COLO829 (cell line): ENCODE data around the gene SPCS1.

Experiments used
- DNase-seq: peaks from one replicate; pipeline ENCODE4 v3.0.0; 2012; ENCODE audit warnings: low spot score

Gene SPCS1

DNA sequence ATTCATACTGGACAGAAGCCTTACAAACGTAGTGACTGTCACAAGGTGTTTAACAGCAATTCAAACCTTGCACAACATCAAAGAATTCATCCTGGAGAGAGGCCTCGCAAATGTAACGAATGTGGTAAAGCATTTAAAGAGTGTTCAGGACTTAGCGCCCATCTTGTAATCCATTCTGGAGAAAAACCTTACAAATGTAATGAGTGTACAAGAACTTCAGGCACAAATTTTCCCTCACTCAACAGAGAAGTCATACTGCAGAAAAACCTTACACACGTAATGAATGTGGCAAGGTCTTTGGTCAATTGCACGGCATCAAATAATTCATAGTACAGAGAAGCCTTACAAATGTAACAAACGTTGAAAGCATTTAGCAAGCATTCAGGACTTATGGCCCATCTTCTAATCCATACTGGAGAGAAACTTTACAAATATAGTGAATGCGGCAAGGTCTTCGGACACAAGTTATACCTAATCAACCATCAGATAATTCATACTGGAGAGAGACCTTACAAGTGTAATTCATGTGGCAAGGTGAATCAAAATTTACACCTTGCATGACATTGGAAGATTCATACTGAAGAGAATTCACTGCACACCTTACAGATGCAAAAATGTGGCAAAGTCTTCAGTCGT lies 27.5 kb downstream of the SPCS1 start:
- no peak for DNase-seq

DNA sequence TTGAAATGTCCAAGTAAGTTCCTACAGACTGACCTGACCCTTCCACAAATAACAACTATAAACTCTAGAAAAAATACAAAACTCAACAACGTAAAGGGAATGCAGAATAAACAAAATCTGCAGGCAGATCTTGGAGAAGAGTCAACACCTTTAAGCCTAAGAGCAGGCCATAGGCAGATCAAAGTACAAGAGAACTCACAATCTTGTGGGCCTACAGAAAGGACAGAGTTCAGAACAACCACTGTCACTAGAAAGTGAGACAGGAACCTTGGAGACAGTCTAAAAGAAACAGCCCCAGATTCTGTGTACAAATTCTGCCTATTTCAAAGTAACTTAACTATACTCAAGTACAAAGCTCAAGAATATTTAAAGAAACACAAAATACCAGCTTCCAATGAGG lies 33.8 kb downstream of the SPCS1 start:
- DNase-seq, result no peak

DNA sequence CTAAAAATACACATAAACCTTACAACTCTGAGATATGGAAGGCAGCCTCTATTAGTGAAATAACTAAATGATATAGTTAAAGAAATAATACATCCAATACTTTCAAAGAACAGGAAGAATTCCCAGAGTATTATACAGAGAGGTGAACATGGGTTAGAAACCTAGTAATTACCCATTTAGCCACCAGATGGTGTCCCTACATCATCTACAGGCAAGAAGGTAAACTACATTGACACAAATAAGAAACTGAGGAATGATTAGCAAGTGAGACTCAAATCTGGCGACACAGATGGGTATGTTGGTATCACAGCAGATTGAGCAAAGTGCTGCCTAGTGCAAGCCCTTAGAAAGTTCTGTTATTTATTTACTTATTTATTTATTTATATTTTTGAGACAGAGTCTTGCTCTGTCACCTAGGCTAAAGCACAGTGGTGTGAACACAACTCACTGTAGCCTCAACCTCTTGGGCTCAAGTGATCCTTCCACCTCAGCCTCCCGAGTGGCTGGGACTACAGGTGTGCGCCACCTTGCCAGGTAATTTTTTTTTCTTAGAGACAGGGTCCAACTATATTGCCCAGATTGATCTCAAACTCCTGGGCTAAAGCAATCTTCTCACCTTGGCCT lies 36.6 kb downstream of the SPCS1 start:
- DNase-seq, result peak; percentile 57

DNA sequence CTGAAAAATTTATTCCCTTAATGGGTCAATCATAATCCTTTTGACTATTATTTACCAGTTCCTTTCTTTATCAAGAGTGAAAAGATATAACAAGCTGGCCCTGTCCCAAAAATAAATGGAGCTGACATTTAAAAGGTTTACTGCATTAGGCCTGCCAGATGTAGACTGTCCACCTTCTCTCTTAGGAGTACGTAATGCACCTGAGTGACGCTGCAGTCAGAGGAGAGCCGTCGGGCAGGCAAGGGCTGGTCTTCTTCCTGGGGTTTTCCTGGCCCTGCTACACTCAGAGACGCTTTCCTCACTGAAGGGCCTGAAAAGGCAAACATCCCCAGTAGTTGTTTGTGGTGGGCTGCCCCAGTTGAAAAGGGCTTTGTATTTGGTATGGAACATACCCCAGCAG lies 37.2 kb downstream of the SPCS1 start:
- DNase-seq, result no peak

DNA sequence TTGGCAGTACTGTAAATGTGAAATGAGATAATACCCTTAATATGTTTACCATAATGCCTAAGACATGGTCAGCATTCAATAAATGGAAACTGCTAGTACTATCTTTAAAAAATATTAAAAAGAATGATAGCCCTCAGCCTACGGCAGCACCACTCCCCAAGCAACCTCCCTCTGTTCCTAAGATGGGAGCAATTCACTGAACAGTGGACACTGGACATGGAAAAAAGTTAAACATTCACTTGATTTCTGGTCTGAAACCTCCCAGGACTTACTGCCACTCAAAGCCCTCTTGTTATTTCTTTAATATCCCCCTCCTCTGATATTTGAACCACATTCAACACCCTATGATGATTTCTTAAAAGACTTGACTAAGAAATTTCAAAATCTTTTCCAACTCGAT lies 37.8 kb downstream of the SPCS1 start:
- no peak for DNase-seq

DNA sequence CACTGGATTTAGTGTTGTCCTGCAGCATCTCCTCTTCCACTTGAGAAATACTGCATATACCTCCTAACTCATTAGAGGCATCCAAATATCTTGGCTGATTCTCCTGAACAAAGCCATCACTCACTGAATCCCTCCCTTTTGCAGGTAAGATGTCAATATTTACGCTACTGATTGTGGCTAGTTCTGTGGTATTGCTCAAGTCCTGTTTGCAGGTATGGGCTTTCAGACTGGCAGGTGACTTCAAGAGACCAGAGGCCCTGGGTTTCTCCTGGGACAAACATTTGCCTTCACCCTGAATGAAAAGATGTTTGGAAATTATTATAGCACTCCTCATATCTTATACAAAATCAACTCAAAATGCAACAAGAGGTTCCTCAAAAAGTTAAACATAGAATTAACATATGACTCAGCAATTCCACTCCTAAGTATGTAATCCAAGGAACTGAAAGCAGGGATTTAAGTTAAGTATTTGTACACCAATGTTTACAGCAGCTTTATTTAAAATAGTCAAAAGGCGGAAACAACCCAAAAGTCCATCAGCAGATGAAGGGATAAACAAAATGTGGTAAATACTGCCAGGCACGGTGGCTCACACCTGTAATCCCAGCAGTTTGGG lies 46.2 kb downstream of the SPCS1 start:
- DNase-seq, result no peak

DNA sequence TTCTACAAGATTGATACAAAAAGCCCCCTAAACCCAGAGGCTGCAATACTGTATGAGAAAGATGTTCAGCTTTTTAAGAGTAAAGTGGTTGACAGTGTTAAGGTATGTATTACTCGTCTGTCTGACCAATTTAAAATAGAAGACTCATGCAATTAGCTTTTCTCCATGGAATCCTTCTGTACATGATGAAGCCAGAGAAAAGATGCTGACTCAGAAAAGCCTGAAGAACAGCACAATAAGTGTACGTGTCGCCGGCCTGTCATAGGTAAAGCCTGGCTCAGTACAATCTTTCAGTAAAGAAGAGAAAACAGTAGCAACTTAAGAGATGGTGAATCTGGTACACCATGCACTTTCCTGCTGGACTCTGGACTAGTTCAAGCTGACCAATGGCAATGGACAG lies 48.5 kb downstream of the SPCS1 start:
- DNase-seq, result no peak

DNA sequence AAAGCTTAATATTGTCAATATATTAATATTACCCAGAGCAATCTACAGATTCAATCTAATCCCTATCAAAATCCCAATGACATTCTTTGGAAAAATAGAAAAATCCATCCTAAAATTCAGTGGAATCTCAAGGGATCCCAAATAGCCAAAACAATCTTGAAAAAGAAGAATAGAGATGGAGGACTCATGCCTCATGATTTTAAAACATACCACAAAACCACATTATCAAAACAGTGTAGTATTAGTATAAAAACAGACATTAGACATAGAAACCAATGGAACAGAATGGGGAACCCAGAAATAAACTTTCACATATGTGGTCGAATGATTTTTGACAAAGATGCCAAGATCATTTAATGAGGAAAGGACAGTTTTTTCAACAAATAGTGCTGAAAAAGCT lies 50.2 kb downstream of the SPCS1 start:
- no peak for DNase-seq
